ENCODE data around the gene ADAM22. TPM values are rescaled to one million over a fixed set of nuclear protein-coding genes. Genes with fewer than 3 reads are reported as not detected.

The ADAM22 gene
- total RNA-seq, 6 experiments from 2014 or later: 0.06 to 0.32 (median 0.10) TPM

DNA sequence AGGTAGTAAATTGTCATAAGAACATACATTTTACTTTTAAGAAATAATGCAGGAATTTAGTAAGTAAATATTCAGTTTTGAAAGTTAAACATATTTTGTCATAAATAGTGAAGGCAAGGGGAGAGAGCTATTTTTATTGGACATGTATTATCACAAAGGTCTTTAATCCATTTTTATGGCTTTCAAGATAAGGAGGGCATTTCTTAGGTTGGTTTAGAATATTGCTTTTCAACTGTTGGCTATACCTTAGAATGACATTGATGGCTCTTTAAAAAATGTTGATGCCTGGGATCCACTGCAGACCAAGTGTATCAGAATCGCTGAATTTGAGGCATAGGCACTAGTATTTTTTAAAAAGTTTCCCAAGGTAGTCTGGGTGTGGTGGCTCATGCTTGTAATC is 34.0 kb downstream of the ADAM22 start:
- Histone ChIP-seq H3K27me3 (no peaks in the 10 kb centered on the region), H3K4me1 (no peaks in the 10 kb centered on the region), H3K36me3 (no peaks in the 10 kb centered on the region), H3K27ac (no peak overlapping the region), H3K4me3 (no peak overlapping the region), H3K9me3 (no peaks in the 10 kb centered on the region)
- no peak for ATAC-seq
- WGBS (ENCODE audit: insufficient coverage, low coverage, low lambda C conversion rate, missing lambda C conversion rate): 90% methylated on average over 1 of the region's 1 CpG
- intact Hi-C loops (cut with DNase I): no loop called here
- TF ChIP-seq, protein P1, sequence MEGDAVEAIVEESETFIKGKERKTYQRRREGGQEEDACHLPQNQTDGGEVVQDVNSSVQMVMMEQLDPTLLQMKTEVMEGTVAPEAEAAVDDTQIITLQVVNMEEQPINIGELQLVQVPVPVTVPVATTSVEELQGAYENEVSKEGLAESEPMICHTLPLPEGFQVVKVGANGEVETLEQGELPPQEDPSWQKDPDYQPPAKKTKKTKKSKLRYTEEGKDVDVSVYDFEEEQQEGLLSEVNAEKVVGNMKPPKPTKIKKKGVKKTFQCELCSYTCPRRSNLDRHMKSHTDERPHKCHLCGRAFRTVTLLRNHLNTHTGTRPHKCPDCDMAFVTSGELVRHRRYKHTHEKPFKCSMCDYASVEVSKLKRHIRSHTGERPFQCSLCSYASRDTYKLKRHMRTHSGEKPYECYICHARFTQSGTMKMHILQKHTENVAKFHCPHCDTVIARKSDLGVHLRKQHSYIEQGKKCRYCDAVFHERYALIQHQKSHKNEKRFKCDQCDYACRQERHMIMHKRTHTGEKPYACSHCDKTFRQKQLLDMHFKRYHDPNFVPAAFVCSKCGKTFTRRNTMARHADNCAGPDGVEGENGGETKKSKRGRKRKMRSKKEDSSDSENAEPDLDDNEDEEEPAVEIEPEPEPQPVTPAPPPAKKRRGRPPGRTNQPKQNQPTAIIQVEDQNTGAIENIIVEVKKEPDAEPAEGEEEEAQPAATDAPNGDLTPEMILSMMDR (IDR thresholded peaks at IDR 0.05): no peak
- no peak for TF ChIP-seq POLR2A (IDR thresholded peaks at IDR 0.05)
- no peak for DNase-seq

DNA sequence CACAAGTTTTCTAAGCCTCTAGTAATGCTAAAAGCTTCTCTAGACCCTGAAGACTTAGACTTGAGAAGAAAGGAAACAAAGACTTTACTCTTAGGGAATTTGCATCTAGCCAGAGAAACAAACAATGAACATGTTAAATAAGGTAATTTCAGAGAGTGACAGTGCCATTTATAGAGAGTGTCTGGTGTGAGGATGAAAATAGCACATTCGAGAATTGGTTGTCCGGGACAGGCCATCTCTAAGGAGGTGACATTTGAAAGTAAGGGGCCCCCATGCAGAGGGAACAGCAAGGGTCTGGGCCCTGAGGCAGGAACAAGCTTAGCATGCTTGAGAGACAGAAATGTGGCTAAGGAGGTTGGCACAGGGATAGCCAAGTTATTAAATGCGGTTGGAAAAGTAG is 48.1 kb downstream of the ADAM22 start:
- no peak for TF ChIP-seq POLR2A (IDR thresholded peaks at IDR 0.05)
- TF ChIP-seq, protein P1 (IDR thresholded peaks at IDR 0.05): no peak
- Histone ChIP-seq H3K27me3 (no peaks in the 10 kb centered on the region), H3K4me3 (no peak overlapping the region), H3K4me1 (no peaks in the 10 kb centered on the region), H3K36me3 (no peaks in the 10 kb centered on the region), H3K27ac (no peak overlapping the region), H3K9me3 (no peaks in the 10 kb centered on the region)
- WGBS (ENCODE audit: insufficient coverage, low coverage, low lambda C conversion rate, missing lambda C conversion rate): 94% methylated on average over 3 of the region's 3 CpGs
- intact Hi-C loops (cut with DNase I): no loop called here
- ATAC-seq (no peak), DNase-seq (no peak)

DNA sequence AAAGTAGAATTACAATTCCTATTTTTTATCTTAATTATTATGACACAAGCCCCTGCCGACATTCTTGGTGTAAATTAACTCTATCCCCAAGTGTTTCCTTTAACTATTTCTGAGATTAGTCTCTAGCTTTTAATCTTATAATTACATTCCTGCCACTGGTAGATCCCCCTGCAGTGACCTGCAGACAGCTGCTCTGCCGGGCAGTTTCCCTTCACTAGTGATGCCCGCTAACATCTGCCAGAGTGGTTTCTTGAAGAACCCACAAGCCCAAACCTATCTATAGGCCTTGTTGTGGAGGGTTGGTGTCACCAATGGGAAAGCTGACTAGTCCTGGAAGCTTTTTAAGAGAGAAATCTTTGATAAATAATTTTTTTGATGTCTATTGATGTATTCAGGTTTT is 50.0 kb downstream of the ADAM22 start:
- Histone ChIP-seq H3K27ac (no peak overlapping the region), H3K36me3 (no peaks in the 10 kb centered on the region), H3K4me3 (no peak overlapping the region), H3K27me3 (no peaks in the 10 kb centered on the region), H3K4me1 (no peaks in the 10 kb centered on the region), H3K9me3 (no peaks in the 10 kb centered on the region)
- no peak for TF ChIP-seq POLR2A (IDR thresholded peaks at IDR 0.05)
- TF ChIP-seq, protein P1 (IDR thresholded peaks at IDR 0.05): no peak
- 67% methylated on average over 3 of the region's 3 CpGs for WGBS (ENCODE audit: insufficient coverage, low coverage, low lambda C conversion rate, missing lambda C conversion rate)
- ATAC-seq (no peak), DNase-seq (no peak)
- intact Hi-C loops (cut with DNase I): no loop called here

GRCh38 chr7:87993269-87993668 is 59.2 kb downstream of the ADAM22 start:
- intact Hi-C loops (cut with DNase I): no loop called here
- no peaks in the 10 kb centered on the region for H3K4me1 ChIP-seq
- no peaks in the 10 kb centered on the region for H3K27me3 ChIP-seq
- DNase-seq (no peak), ATAC-seq (no peak)
- H3K4me3 ChIP-seq: no peak overlapping the region
- no peak for TF ChIP-seq POLR2A (IDR thresholded peaks at IDR 0.05)
- TF ChIP-seq, protein P1 (IDR thresholded peaks at IDR 0.05): no peak
- no peak overlapping the region for H3K27ac ChIP-seq
- no peaks in the 10 kb centered on the region for H3K9me3 ChIP-seq
- no peaks in the 10 kb centered on the region for H3K36me3 ChIP-seq

DNA sequence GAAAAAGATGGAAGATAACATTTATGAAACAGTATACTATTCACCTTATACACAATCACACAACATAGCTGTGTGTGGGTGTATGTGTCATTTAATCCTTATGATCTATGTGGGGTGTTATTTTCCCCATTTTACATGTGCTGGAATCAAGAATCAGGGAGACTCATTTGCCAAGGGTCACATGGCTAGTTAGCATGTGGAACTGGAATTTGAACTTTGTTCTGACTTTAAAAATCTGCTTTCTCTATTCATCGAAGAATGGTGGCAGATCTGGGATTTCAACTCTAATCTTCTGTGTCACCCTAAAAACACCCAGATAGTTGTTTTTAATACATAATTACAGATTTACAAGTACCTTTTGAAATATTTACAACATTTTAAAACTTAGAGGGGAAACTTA is 65.2 kb downstream of the ADAM22 start:
- 27% methylated on average over 1 of the region's 1 CpG for WGBS (ENCODE audit: insufficient coverage, low coverage, low lambda C conversion rate, missing lambda C conversion rate)
- H3K9me3 ChIP-seq: no peaks in the 10 kb centered on the region
- intact Hi-C loops (cut with DNase I): no loop called here
- no peaks in the 10 kb centered on the region for H3K27me3 ChIP-seq
- no peaks in the 10 kb centered on the region for H3K36me3 ChIP-seq
- TF ChIP-seq, protein P1 (IDR thresholded peaks at IDR 0.05): no peak
- no peak for TF ChIP-seq POLR2A (IDR thresholded peaks at IDR 0.05)
- H3K27ac ChIP-seq: no peak overlapping the region
- H3K4me1 ChIP-seq: no peaks in the 10 kb centered on the region
- DNase-seq (no peak), ATAC-seq (peak in 3 of 4 donors; percentile 26 to 69 (median 62))
- no peak overlapping the region for H3K4me3 ChIP-seq

All from right lobe of liver (tissue), 6 donors.